Measurements from ENCODE around the gene DUSP1. TPM values are rescaled to one million over a fixed set of nuclear protein-coding genes. Genes with fewer than 3 reads are reported as not detected.

The DUSP1 gene
- total and polyA plus RNA-seq, 3 donors from 2014 or later, result 86.2 to 172 (median 159) TPM

- 7 to 8% methylated on average over 22 to 24 of the region's 24 CpGs for WGBS, 2 donors
- no peaks in the 10 kb centered on the region for H3K36me3 ChIP-seq (ENCODE audit: low read depth, missing control alignments)
- no peaks in the 10 kb centered on the region for H3K9me3 ChIP-seq
- peaks cover 20% of the 10 kb centered on the region for H3K4me1 ChIP-seq
- H3K27ac ChIP-seq, result peak overlapping the region; percentile 100
- intact Hi-C loops (cut with DNase I; ENCODE audit: low total_unique reads), result loop anchor here (5.0 kb wide), 2 partner anchors 43 to 137 kb away; no protein-coding TSS in a partner anchor
- TF ChIP-seq, protein P1, sequence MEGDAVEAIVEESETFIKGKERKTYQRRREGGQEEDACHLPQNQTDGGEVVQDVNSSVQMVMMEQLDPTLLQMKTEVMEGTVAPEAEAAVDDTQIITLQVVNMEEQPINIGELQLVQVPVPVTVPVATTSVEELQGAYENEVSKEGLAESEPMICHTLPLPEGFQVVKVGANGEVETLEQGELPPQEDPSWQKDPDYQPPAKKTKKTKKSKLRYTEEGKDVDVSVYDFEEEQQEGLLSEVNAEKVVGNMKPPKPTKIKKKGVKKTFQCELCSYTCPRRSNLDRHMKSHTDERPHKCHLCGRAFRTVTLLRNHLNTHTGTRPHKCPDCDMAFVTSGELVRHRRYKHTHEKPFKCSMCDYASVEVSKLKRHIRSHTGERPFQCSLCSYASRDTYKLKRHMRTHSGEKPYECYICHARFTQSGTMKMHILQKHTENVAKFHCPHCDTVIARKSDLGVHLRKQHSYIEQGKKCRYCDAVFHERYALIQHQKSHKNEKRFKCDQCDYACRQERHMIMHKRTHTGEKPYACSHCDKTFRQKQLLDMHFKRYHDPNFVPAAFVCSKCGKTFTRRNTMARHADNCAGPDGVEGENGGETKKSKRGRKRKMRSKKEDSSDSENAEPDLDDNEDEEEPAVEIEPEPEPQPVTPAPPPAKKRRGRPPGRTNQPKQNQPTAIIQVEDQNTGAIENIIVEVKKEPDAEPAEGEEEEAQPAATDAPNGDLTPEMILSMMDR (IDR thresholded peaks at IDR 0.05), result peak in 1 of 3 experiments; percentile 11
- TF ChIP-seq POLR2A (IDR thresholded peaks at IDR 0.05), result no peak
- peak overlapping the region; percentile 15 to 47 for H3K4me3 ChIP-seq
- no peaks in the 10 kb centered on the region for H3K27me3 ChIP-seq
- peak; percentile 99 for DNase-seq
Measured at GRCh38 chr5:172764861-172765765, 5.9 kb downstream of the DUSP1 start.

DNA sequence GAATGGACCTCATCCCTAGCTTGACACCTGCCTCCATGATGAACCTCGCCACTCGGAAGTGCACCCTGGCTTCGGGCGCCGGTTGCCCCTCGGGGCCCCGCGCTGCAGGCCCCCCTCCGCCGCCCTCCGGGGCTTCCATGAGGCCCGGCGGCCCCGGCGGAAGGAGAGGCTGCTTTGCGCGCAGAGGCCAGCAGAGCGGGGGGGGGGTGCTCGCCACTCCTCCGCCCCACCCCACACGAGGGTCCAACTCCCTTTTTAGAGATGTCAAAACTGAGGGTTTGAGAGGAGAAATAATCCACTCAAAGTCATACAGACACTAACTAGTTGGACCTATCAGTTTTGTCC, 7.9 kb downstream of the DUSP1 start:
- Histone ChIP-seq H3K4me1 (peaks cover 20% of the 10 kb centered on the region), H3K27ac (no peak overlapping the region), H3K36me3 (ENCODE audit: low read depth, missing control alignments) (no peaks in the 10 kb centered on the region), H3K9me3 (no peaks in the 10 kb centered on the region), H3K4me3 (peak overlapping the region in 1 of 2 donors; percentile 6), H3K27me3 (no peaks in the 10 kb centered on the region)
- 80% methylated on average over 11 to 19 of the region's 21 CpGs for WGBS, 2 donors
- DNase-seq, result no peak
- no peak for TF ChIP-seq POLR2A (IDR thresholded peaks at IDR 0.05)
- TF ChIP-seq, protein P1 (IDR thresholded peaks at IDR 0.05), result no peak
- intact Hi-C loops (cut with DNase I; ENCODE audit: low total_unique reads), result loop anchor here (5.0 kb wide), 1 partner anchor 41 kb away; no protein-coding TSS in a partner anchor

DNA sequence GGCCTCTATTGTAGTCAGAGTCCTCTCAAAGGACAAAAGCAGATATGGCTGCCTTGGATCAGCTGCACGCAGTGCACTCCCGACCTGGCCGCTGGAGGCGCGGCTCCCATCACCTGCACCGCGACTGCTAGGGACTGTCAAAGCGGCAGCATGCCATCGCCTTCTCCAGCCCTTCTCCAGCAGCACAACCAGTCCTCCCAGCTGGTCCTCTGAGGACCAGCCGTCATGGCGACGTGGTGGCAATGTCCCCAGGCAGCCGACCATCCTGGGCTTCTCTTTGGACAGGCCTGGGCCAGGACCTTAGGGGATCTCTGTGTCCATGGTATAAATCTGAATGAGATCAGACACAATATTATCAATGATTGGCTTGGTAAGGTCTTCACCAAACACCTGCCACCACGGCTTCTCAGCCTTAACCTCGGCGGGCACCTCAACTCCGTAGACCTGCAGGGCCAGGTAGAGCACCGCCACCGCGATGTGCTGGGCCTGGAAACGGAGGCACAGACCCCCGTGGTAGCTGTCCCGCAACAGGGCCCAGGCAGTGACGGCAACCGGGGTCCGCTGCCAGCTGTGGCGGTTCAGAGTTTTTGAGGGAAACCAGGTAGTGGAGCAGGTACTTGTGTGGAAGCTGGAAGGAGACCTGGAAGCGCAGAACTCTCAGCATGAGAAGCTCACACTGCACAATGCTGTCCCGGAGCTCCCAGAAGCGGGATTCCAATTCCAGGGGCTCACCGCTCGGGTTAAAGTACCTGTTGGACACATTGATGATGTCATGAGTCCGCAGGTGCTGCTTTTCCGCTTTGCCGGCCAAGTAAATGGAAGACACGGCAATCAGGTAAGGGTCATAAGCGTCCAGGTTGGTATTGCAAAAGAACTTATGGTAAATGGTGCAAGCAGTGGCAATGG, 8.5 kb downstream of the DUSP1 start:
- 75 to 76% methylated on average over 21 to 37 of the region's 37 CpGs for WGBS, 2 donors
- no peak for DNase-seq
- Histone ChIP-seq H3K36me3 (ENCODE audit: low read depth, missing control alignments) (no peaks in the 10 kb centered on the region), H3K27me3 (no peaks in the 10 kb centered on the region), H3K4me3 (peak overlapping the region in 1 of 2 donors; percentile 6), H3K4me1 (peaks cover 20% of the 10 kb centered on the region), H3K9me3 (no peaks in the 10 kb centered on the region), H3K27ac (no peak overlapping the region)
- intact Hi-C loops (cut with DNase I; ENCODE audit: low total_unique reads), result loop anchor here (5.0 kb wide), 1 partner anchor 40 kb away; no protein-coding TSS in a partner anchor
- TF ChIP-seq POLR2A (IDR thresholded peaks at IDR 0.05), result no peak
- TF ChIP-seq, protein P1 (IDR thresholded peaks at IDR 0.05), result no peak

DNA sequence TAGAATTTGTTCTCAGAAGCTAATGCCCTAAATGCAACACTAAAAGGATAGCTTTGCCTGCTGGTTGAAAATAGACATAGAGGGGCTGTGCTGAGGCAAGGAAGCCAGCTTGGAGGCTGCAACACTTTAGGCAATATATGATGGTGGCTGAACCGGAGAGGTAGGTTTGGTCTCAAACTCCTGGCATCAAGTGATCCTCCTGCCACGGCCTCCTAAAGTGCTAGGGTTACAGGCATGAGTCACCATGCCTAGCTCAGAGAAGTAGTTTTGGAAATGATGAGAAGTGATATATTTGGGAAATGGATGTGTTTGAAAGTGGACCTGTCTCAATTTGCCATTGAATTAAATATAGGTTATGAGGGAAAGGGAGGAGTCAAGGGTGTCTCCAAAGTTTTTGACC, 10.0 kb downstream of the DUSP1 start:
- Histone ChIP-seq H3K27ac (no peak overlapping the region), H3K4me1 (peaks cover 13% of the 10 kb centered on the region), H3K4me3 (no peak overlapping the region), H3K36me3 (ENCODE audit: low read depth, missing control alignments) (no peaks in the 10 kb centered on the region), H3K9me3 (no peaks in the 10 kb centered on the region), H3K27me3 (no peaks in the 10 kb centered on the region)
- 92 to 94% methylated on average over 2 of the region's 2 CpGs for WGBS, 2 donors
- TF ChIP-seq POLR2A (IDR thresholded peaks at IDR 0.05), result no peak
- TF ChIP-seq, protein P1 (IDR thresholded peaks at IDR 0.05), result no peak
- DNase-seq, result no peak
- intact Hi-C loops (cut with DNase I; ENCODE audit: low total_unique reads), result loop anchor here (5.0 kb wide), 1 partner anchor 39 kb away; no protein-coding TSS in a partner anchor

Measured in testis (tissue), 3 donors.